Transverse colon (tissue), 4 donors: ENCODE results near the gene CCDC88A. TPM values are rescaled to one million over a fixed set of nuclear protein-coding genes. Genes with fewer than 3 reads are reported as not detected.

ENCODE experiments used
- DNase-seq: peaks from one replicate; pipeline ENCODE4 v3.0.0-alpha.2; 2019
- H3K27ac ChIP-seq, 4 donors: fragments of 200-600 bp; sonication (generic); 2 replicates each; pipeline ENCODE4 v1.5.1; 2016 to 2018; ENCODE audit warnings: inconsistent platforms in 4 of 4
- H3K27me3 ChIP-seq: fragments of 200-600 bp; sonication (generic); 2 replicates; pipeline ENCODE4 v1.5.1; 2017; ENCODE audit warnings: inconsistent platforms
- H3K36me3 ChIP-seq, 4 donors: fragments of 200-600 bp; sonication (generic); 2 replicates each; pipeline ENCODE4 v1.5.1; 2017 to 2019; ENCODE audit warnings: inconsistent platforms in 4 of 4
- H3K4me1 ChIP-seq, 4 donors: fragments of 200-600 bp; sonication (generic); 2 replicates each; pipeline ENCODE4 v1.5.1; 2017 to 2020; ENCODE audit warnings: inconsistent platforms in 4 of 4
- H3K4me3 ChIP-seq, 4 donors: fragments of 200-600 bp; sonication (generic); 1 replicate in 1 of 4; 2 replicates in 3 of 4; pipeline versions ENCODE4 v1.5.1 to v1.6.1; 2017 to 2019; ENCODE audit warnings: inconsistent platforms in 4 of 4
- H3K9me3 ChIP-seq, 2 donors: fragments of 200-600 bp; sonication (generic); 2 replicates each; pipeline ENCODE4 v1.5.1; 2017 to 2019; ENCODE audit warnings: inconsistent platforms in 2 of 2
- EP300 ChIP-seq: sonication (generic); formaldehyde crosslinking; IDR thresholded peaks from one replicate; pipeline ENCODE4 v1.6.1; 2017; ENCODE audit warnings: antibody characterized with exemption, low read depth
- POLR2A ChIP-seq: fragments of 450-650 bp; IDR thresholded peaks from one replicate; pipeline ENCODE4 v1.6.1; 2016; ENCODE audit warnings: antibody characterized with exemption, mild to moderate bottlenecking, moderate library complexity
- POLR2AphosphoS5 ChIP-seq, 3 donors: sonication (generic); formaldehyde crosslinking; IDR thresholded peaks; one replicate each; pipeline ENCODE4 v1.6.1; 2016; ENCODE audit warnings: antibody characterized with exemption in 3 of 3
- WGBS, 2 donors: methylation state at CpG; one replicate each; pipeline ENCODE4 v1.1.5; 2018; ENCODE audit warnings: low coverage in 1 of 2; 5-methylcytosine and 5-hydroxymethylcytosine counted together
- in situ Hi-C, 4 donors: fragments of 200-750 bp; cut with MboI; loops; one replicate each; pipeline versions ENCODE4 v1.15.0 to v1.15.1; 2017; ENCODE audit warnings: low sequenced_read_pairs in 3 of 4, low pct_ligation_motif_present in 1 of 4, low pct_unique_long_range_greater_than_20kb in 1 of 4
- intact Hi-C: fragments of 100-400 bp; cut with DNase I; formaldehyde crosslinking; loops from one replicate; pipeline ENCODE4 v1.15.1; 2023; ENCODE audit warnings: low total_unique reads
- total RNA-seq, 4 donors: library from RNA; depleted of rRNA; stranded (reverse); fragments of >200 nt; gene quantifications; one replicate each; pipeline ENCODE4 v1.1.0, GENCODE V29; 2016
- TF ChIP-seq, protein P1 (sequence below), 5 experiments: fragments of 200-600 bp in 3 of 5; fragments of 450-650 bp in 2 of 5; sonication (generic) in 3 of 5; IDR thresholded peaks; 1 replicate in 2 of 5; 2 replicates in 3 of 5; pipeline ENCODE4 v1.5.1; 2016 to 2017; ENCODE audit warnings: antibody characterized with exemption in 5 of 5, inconsistent platforms in 3 of 5, mild to moderate bottlenecking in 2 of 5, moderate library complexity in 1 of 5

The CCDC88A gene
- total RNA-seq, 4 donors from 2014 or later = 8.6 to 33.7 (median 19.7) TPM

- Histone ChIP-seq H3K4me3 (no peak overlapping the region), H3K27ac (no peak overlapping the region), H3K9me3 (no peaks in the 10 kb centered on the region), H3K4me1 (no peaks in the 10 kb centered on the region), H3K27me3 (no peaks in the 10 kb centered on the region), H3K36me3 (no peaks in the 10 kb centered on the region)
- TF ChIP-seq EP300 (no peak), POLR2A (no peak), POLR2AphosphoS5 (IDR thresholded peaks at IDR 0.05) (no peak)
- TF ChIP-seq, protein P1, sequence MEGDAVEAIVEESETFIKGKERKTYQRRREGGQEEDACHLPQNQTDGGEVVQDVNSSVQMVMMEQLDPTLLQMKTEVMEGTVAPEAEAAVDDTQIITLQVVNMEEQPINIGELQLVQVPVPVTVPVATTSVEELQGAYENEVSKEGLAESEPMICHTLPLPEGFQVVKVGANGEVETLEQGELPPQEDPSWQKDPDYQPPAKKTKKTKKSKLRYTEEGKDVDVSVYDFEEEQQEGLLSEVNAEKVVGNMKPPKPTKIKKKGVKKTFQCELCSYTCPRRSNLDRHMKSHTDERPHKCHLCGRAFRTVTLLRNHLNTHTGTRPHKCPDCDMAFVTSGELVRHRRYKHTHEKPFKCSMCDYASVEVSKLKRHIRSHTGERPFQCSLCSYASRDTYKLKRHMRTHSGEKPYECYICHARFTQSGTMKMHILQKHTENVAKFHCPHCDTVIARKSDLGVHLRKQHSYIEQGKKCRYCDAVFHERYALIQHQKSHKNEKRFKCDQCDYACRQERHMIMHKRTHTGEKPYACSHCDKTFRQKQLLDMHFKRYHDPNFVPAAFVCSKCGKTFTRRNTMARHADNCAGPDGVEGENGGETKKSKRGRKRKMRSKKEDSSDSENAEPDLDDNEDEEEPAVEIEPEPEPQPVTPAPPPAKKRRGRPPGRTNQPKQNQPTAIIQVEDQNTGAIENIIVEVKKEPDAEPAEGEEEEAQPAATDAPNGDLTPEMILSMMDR (IDR thresholded peaks at IDR 0.05) = no peak
- DNase-seq = no peak
- in situ Hi-C loops (no loop called here), intact Hi-C loops (no loop called here)
- WGBS, 2 donors = 97% methylated on average over 2 of the region's 2 CpGs
Observed at GRCh38 chr2:55400332-55400731, 19.3 kb downstream of the CCDC88A start.

DNA sequence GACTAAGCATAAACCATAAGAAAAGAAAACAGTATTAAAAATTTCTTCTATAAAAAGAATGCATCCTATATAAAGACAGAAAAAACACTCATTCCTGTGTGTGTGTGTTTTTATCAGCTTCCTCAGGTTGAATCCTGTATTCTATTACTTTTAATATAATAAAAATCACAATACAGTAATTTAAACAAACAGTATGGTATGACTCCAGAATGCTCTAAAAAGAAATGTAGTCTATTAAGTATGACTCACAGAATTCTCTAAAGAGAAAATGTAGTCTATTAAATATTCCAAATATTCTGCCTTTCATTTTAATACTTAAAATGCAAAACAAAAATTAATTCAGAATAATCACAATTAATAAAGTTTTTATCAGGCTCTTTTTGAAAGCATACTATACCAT, 19.8 kb downstream of the CCDC88A start:
- H3K4me3 ChIP-seq = no peak overlapping the region
- no peaks in the 10 kb centered on the region for H3K4me1 ChIP-seq
- H3K27me3 ChIP-seq = no peaks in the 10 kb centered on the region
- H3K36me3 ChIP-seq = no peaks in the 10 kb centered on the region
- intact Hi-C loops = no loop called here
- no peak overlapping the region for H3K27ac ChIP-seq
- TF ChIP-seq POLR2AphosphoS5 (IDR thresholded peaks at IDR 0.05) (no peak), POLR2A (no peak)
- TF ChIP-seq, protein P1 (IDR thresholded peaks at IDR 0.05) = no peak
- H3K9me3 ChIP-seq = no peaks in the 10 kb centered on the region
- DNase-seq = no peak
- in situ Hi-C loops = no loop called here

- no peaks in the 10 kb centered on the region for H3K36me3 ChIP-seq
- no peak overlapping the region for H3K27ac ChIP-seq
- no peaks in the 10 kb centered on the region for H3K27me3 ChIP-seq
- in situ Hi-C loops (no loop called here), intact Hi-C loops (no loop called here)
- H3K4me3 ChIP-seq = no peak overlapping the region
- no peak for TF ChIP-seq POLR2AphosphoS5 (IDR thresholded peaks at IDR 0.05)
- TF ChIP-seq EP300 = no peak
- TF ChIP-seq POLR2A = no peak
- TF ChIP-seq, protein P1 (IDR thresholded peaks at IDR 0.05) = no peak
- H3K9me3 ChIP-seq = peaks cover 0 to 8% of the 10 kb centered on the region in 2 donors
- no peak for DNase-seq
- WGBS, 2 donors = 59 to 69% methylated on average over 1 to 2 of the region's 2 CpGs
- no peaks in the 10 kb centered on the region for H3K4me1 ChIP-seq
Observed at GRCh38 chr2:55395724-55396605, 23.7 kb downstream of the CCDC88A start.

GRCh38 chr2:55391615-55392242, 27.9 kb downstream of the CCDC88A start:
- H3K4me3 ChIP-seq = no peak overlapping the region
- H3K27me3 ChIP-seq = no peaks in the 10 kb centered on the region
- DNase-seq = no peak
- no peaks in the 10 kb centered on the region for H3K4me1 ChIP-seq
- peaks cover 0 to 8% of the 10 kb centered on the region in 2 donors for H3K9me3 ChIP-seq
- no peaks in the 10 kb centered on the region for H3K36me3 ChIP-seq
- no peak overlapping the region for H3K27ac ChIP-seq
- TF ChIP-seq EP300 (no peak), POLR2A (no peak)
- TF ChIP-seq, protein P1 (IDR thresholded peaks at IDR 0.05) = no peak
- WGBS, 2 donors = 75 to 81% methylated on average over 3 of the region's 3 CpGs
- intact Hi-C loops (no loop called here), in situ Hi-C loops (no loop called here)
